ENCODE results near the gene ATP2A1.

ATP2A1 gene

DNA sequence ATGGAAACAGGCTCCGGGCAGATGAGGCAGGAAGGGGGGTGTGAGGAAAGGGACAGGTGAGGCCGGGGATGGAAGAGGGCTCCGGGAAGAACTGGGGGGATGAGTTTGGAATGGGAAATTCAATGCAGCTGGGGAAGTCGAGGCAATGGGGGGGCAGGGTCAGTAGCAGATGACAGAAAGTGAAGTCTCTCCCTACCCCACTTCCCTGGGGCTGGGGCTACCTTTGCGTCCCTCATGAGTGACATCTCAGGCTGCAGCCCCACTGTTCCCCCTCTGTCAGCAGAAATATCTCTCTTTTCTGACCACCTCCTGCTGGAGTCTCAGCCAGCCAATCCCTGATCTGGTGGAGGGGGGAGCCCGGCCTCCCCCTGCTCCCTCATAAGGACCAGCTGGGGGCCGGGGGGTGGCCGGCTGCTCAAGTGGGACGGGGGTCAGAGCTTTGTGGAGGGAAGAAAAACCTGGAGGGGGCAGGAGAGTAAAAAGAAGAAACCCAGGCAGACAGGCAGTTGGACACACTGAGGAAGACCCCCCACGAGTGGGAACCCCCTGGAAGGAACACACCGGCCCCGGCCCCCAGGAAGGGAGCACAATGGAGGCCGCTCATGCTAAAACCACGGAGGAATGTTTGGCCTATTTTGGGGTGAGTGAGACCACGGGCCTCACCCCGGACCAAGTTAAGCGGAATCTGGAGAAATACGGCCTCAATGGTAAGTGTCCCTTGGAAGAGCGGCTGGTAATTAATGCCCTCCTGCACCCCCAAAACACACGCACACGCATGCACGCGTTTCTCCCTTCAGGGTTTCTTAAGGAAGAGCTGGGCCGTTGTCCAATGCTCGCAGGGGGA lies at the start of gene ATP2A1:
ATP2A1 (plus strand) TSS at position 406 of the 844 bp plus-strand sequence; CDS start at position 590, 184 bp downstream.
- DNase-seq, result no peak

DNA sequence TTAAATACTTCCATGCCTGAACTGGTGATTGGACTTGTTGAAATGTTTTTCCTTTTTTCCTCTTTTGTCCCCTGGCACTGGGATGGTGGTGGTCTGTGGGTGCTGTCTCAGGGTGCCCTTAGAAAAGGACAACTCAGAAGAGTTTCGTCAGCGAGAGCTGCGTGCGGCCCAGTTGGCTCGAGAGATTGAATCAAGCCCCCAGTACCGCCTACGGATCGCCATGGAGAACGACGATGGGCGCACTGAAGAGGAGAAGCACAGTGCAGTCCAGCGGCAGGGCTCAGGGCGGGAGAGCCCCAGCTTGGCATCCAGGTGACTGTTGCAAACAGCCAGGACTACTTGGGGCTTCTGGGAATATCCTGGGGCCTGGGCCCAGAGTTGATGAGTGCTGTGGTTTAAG lies 48.5 kb upstream of the ATP2A1 start:
- no peak for DNase-seq

DNA sequence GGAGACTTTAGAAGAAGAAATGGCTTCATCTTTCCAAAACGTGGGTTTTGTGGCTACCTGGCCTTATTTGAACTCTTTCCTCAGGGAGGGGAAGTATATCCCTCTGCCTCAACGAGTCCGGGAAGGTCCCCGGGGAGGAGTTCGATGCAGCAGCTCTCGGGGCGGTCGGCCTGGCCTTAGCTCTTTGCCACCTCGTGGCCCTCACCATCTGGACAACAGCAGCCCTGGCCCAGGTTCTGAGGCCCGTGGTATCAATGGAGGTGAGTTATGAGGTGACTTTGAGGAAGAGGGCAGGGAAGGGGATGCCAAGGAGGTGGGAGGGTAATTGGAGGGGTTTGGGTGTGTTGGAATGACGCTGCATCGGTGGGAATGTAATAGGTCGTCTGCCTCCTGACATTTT lies 47.8 kb upstream of the ATP2A1 start:
- DNase-seq, result no peak

GRCh38 chr16:28834349-28834748 lies 43.9 kb upstream of the ATP2A1 start:
- DNase-seq, result no peak

DNA sequence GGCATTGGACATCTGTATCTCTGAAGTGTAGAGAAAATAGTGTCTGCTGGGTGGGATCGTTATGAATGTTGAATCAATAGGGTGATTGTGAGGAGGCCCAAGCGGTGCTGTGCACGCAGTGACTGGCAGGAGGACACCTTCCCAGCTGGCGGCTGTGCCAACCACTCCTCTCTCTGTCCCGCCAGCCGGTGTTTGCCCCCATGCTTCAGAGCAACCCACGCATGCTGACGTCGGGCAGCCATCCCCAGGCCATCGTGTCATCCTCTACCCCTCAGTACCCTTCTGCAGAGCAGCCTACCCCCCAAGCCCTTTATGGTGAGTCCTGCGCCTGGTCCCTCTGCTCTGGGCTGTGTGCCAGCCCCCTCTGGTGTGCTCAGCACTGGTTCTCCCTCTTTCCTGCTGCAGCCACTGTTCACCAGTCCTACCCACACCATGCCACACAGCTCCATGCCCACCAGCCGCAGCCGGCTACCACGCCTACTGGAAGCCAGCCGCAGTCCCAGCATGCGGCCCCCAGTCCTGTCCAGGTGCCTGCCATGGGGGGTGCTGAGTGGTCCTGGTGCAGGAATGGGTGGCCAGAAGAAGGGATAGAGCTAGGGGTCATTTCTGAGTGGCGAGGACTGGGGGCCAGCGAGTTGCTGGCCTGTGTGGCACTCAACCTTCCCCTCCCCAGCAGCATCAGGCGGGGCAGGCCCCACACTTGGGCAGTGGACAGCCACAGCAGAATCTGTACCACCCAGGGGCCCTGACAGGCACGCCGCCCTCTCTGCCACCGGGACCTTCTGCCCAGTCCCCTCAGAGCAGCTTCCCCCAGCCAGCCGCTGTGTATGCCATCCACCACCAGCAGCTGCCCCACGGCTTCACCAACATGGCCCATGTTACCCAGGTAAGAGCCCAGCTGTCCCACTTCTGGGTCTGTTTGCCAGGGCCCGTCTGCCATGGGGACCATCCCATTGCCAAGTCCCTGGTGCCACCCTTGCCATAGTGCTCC lies 43.1 kb upstream of the ATP2A1 start:
- DNase-seq, result no peak

GRCh38 chr16:28835864-28836760 lies 42.2 kb upstream of the ATP2A1 start:
- no peak for DNase-seq

GRCh38 chr16:28836761-28837064 lies 41.6 kb upstream of the ATP2A1 start:
- no peak for DNase-seq

GRCh38 chr16:28837672-28838557 lies 40.4 kb upstream of the ATP2A1 start:
- DNase-seq, result no peak

GRCh38 chr16:28838558-28838918 lies 39.8 kb upstream of the ATP2A1 start:
- no peak for DNase-seq

DNA sequence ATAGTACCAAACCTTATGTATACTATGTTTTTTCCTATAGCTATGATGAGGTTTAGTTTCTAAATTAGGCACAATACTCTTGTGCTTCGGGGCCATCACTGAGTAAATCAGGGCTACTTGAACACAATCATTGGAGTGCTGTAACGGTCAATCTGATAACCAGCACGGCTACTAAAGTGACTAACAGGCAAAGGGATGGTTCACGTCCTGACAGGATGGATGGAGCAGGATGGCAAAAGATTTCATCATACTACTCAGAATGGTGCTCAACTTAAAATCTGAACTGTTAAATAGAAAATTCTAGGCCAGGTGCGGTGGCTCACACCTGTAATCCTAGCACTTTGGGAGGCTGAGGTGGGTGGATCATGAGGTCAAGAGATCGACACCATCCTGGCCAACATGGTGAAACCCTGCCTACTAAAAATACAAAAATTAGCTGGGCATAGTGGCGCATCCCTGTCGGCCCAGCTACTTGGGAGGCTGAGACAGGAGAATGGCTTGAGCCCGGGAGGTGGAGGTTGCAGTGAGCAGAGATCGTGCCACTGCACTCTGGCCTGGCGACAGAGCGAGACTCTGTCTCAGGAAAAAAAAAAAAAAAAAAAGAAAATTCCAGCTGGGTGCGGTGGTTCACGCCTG lies 39.2 kb upstream of the ATP2A1 start:
- no peak for DNase-seq

DNA sequence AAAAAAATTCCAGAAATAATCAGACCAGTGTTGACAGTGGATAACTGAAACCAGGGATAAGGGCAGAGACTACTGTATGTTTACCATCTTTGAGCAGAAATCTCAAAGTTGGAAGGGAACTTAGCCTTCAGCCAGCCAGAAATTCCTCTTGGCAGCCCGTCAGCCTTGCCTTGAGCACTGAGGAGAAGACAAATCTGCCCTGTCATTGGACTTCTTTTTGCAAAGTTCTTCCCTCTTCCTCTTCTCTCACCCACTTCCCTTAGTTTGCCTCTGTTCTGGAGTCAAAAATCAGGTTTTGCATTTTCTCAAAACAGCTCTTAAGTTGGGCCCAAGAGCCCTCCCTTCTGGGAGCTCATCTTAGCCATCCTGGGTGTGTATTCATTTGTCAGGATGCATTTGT lies 38.4 kb upstream of the ATP2A1 start:
- DNase-seq, result no peak

- no peak for DNase-seq
These were observed 35.6 kb upstream of the ATP2A1 start for GRCh38 chr16:28842696-28843095.

DNA sequence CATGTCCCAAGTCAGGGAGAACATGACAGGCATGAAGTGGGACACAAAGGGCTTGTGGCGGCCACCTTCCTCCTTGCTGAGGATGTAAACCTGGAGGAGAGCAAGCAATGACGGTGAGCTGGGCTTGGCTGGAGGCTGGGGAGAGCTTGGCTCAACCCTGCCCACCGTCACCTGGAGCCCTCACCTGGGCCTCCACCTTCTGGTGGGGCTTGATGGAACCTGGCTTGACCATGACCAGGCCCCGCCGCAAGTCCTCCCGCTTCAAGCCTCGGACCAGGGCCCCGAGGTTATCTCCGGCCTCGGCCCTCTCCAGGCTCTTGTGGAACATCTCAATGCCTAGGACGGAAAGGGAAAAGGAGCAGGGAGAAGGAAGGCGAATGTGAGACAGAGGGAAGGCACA lies 34.5 kb upstream of the ATP2A1 start:
- no peak for DNase-seq

DNA sequence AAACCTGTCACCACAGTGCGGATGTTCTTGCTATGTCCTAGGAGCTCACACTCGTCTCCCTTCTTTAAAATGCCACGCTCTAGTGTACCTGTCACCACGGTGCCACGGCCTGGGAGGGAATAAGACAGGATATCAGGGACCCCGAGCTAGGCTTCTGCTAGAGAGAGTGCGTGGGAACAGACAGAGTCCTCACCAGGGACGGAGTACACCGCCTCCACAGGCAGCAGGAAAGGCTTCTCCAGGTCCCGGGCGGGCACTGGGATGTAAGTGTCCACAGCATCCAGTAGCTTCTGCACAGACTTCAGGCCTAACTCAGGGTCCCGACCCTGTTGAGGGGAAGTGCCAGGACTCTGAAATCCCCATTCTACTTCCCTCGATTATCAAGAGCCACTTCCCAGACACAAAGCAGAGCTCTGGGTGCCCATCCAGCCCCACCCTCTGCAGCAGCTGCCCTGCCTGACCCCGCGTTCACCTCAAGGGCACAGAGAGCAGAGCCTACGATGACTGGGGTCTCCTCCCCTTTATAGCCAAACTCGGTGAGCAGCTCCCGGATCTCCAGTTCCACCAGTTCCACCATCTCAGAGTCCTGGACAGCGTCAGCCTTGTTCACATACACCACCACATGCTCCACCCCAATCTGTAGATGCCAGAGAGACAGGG lies 33.9 kb upstream of the ATP2A1 start:
- no peak for DNase-seq

GRCh38 chr16:28845293-28845692 lies 33.0 kb upstream of the ATP2A1 start:
- DNase-seq, result no peak

- DNase-seq, result no peak
These were observed 32.6 kb upstream of the ATP2A1 start for GRCh38 chr16:28845761-28846079.

DNA sequence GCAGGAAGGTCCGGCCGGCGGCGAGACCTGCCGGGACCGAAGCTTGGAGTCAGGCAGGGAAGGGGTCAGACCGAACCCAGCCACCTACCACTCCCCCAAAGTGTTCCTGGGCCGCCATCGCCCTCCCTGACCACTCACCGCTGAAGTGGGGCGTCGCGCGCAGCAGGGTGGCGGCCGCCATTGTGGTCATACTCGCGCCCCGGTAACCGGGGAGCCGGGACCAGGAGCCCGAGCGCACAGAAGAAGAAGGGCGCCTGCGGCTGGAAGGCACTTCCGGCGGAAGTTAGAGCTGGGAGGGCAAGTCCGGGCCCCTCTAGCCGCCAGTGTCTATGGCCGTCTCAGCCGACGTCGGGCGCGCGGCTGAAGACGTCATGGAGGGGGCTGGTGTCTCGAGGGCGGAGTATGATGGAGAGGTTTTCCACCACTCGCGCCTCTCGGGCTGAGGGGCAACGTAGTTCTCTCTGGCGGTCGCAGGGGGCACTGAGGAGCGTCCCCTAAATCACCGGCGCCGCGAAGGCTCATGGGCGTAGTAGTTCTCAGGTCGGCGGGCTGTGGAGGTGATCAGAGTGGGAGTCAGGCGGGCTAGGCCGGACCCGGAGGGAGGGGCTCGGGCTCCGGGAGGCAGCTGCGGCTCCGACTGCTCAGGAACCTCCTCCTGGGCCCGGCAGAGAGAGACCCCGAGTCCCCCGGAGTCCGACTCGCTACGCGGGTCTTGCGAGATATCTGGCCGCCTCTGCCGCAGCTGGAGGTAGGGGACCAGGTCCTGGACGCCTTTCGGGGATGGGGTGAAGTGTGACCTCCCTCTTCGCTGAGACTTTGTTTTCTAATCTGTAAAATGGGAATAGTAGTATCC lies 32.0 kb upstream of the ATP2A1 start, which contains the start of gene TUFM:
TUFM (minus strand) TSS at position 269 of the 853 bp plus-strand sequence; CDS start at position 190, 79 bp downstream.
- peak; percentile 84 to 100 (median 97) for DNase-seq

DNA sequence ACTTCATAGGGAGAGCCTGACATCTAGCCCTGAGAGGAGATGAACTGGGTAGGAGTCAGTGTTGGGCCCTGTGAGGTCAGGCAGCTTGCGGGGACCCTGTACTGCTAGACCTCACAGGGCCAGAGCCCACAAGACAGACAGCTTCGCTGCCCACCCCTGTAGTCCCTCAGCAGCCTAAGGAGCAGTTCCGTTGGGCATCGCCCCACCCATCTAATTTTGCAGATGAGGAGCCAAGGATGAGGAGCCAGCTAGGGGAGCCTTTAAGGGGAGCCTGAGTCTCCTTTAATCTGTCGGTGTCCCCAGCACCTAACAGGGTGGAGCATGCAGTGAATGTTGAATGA lies 31.4 kb upstream of the ATP2A1 start:
- DNase-seq, result peak in 3 of 14 donors; percentile 27 to 46 (median 37)

- DNase-seq, result no peak
These were observed 19.9 kb upstream of the ATP2A1 start for GRCh38 chr16:28858421-28858820.

GRCh38 chr16:28859326-28859725 lies 19.0 kb upstream of the ATP2A1 start:
- no peak for DNase-seq
